Fibroblast of pulmonary artery (primary cell): ENCODE results near the gene NPBWR2.

ENCODE experiments used
- DNase-seq: peaks from one replicate; pipeline ENCODE4 v3.0.0-alpha.2; 2010; ENCODE audit warnings: low read depth
- H3K4me3 ChIP-seq: replicated peaks from 2 replicates; pipeline ENCODE4 v1.5.1; 2011; ENCODE audit warnings: low read depth, mild to moderate bottlenecking, control low read depth, low read length, moderate library complexity
- CTCF ChIP-seq: IDR thresholded peaks from 2 replicates; pipeline ENCODE4 v1.5.1; 2011; ENCODE audit warnings: mild to moderate bottlenecking, control low read depth, low read length, inconsistent platforms; ENCODE audit errors: missing control alignments

NPBWR2 gene

GRCh38 chr20:64153410-64153809 is 46.0 kb upstream of the NPBWR2 start:
- no peak for TF ChIP-seq CTCF
- no peak overlapping the region for H3K4me3 ChIP-seq
- DNase-seq: no peak

- no peak for DNase-seq
- H3K4me3 ChIP-seq: no peak overlapping the region
- no peak for TF ChIP-seq CTCF
These were observed 45.5 kb upstream of the NPBWR2 start for GRCh38 chr20:64152906-64153305.

GRCh38 chr20:64151633-64152530 is 44.5 kb upstream of the NPBWR2 start:
- DNase-seq: no peak
- TF ChIP-seq CTCF: no peak
- H3K4me3 ChIP-seq: no peak overlapping the region

GRCh38 chr20:64150756-64151632 is 43.6 kb upstream of the NPBWR2 start:
- H3K4me3 ChIP-seq: no peak overlapping the region
- TF ChIP-seq CTCF: no peak
- DNase-seq: no peak

- H3K4me3 ChIP-seq: no peak overlapping the region
- TF ChIP-seq CTCF: no peak
- DNase-seq: no peak
These were observed 42.6 kb upstream of the NPBWR2 start for GRCh38 chr20:64149809-64150560.

GRCh38 chr20:64149141-64149540 is 41.8 kb upstream of the NPBWR2 start:
- no peak for TF ChIP-seq CTCF
- DNase-seq: no peak
- no peak overlapping the region for H3K4me3 ChIP-seq
